ENCODE measurements around the gene MOB3C.

MOB3C gene

GRCh38 chr1:46603858-46604549, 12.6 kb downstream of the MOB3C start, which contains the start of gene MKNK1:
TSS of gene MKNK1 (minus strand) at chr1:46604268. CDS start at chr1:46583327, 20,941 bp downstream.
- DNase-seq (ENCODE audit: low read depth): peak; percentile 86

DNA sequence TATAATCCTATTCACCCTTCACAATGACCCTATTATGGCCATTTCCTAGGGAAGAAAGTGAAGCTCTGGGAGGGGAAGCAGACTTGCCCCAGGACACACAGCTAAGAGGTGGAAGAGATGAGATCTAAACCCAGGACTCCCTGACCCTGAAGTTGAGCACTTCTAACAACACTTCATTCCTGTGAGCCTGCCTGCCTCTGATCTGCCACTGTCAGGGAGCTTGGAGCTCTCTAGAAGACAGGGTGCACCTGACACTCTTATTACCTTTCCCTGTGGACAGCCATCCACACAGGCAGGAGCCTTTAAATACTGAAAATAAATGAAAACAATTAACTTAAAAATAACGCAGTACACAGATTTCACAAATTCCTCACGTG, 13.1 kb downstream of the MOB3C start:
- DNase-seq (ENCODE audit: low read depth): no peak

DNA sequence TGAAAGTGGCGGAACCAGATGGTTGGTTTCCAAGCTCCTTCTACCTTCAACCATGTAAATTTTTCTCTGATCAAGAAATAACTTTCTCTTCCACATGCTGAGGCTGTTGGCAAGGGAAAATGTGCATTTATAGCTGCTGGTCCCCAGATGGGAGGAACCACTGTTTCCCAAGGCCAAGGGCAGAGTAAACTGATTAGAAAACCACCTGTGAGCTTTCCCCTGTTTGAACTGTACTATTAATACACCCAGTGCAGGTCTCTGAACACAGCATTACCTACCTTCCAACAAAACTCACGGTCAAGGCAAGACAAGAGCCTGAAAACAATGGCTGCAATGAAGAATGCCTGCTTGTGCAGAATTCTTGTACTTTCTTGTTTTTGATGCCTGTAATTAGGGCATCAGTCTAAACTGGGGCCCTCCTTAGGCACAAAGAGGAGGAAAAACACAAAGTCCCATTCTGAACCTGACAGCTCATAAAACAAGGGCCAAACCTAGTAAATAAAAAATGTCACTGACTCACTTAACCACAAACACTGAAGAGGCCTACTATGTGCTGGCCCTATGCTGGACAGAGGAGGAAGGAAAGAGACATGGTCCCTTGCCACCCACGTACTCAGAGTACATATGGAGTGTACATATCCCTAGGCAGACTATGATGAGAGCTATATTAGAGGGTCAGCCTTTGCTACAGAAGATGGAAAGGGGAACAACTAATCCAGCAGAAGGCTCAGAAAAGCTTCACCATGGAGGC, 15.2 kb downstream of the MOB3C start:
- DNase-seq (ENCODE audit: low read depth): no peak

- DNase-seq (ENCODE audit: low read depth): no peak
These were observed 17.3 kb downstream of the MOB3C start for GRCh38 chr1:46599059-46599970.

DNA sequence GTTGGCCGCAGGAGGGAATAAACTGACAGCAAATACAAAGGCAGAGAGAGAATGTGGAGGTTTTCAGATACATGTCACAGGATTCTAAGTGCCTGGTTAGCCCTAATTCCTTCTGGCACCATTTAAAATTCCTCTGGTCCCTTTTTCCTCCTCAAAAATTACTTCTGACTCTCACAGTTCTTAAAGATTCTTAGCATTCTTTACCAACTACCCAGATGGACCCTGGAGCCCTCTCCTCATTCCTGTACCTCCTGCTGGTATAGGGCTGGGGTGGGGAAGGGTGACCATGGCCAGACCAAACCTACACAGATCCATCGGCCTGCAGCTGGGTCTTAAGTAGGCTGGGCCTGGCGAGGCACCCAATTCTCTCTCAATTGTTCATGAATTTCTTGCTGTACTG, 19.8 kb downstream of the MOB3C start:
- no peak for DNase-seq (ENCODE audit: low read depth)

DNA sequence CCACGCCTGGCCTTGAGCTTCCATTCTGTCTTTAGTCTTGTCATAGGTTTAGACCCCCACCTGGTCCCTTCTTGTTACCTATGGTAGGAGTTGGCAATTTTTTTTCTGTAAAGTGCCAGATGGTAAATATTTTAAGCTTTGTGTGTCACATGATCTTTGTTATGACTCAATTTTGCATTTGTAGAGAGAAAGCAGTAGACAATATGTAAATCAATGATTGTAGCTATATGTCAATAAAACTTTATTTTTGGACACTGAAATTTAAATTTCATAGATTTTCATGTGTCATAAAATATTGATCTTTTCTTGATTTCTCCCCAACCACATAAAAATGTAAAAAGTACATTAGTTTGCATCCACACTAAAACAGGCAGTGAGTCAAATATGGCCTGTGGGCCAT, 20.6 kb downstream of the MOB3C start:
- no peak for DNase-seq (ENCODE audit: low read depth)

GRCh38 chr1:46595127-46595526, 21.5 kb downstream of the MOB3C start:
- no peak for DNase-seq (ENCODE audit: low read depth)

DNA sequence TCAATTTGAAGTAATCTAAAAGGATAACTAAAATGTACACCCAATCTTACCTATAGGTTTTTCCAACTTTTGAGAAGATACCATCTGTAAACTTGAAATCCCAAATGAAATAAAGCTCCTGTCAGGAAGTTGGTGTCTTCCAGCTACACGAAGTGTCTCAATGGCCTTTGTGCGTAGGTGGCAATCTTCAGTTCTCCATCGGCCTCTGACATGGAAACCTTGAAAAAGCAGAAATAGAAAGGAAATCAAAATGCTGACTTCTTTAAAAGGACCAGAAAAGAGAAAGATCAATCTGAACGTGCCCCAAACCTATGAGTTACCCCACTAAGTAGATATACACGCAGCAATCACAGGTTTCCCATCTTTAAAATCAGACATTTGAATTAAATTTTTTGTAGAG, 22.5 kb downstream of the MOB3C start:
- DNase-seq (ENCODE audit: low read depth): no peak

- no peak for DNase-seq (ENCODE audit: low read depth)
These were observed 23.8 kb downstream of the MOB3C start for GRCh38 chr1:46592823-46593222.

GRCh38 chr1:46589529-46589928, 27.1 kb downstream of the MOB3C start:
- no peak for DNase-seq (ENCODE audit: low read depth)

DNA sequence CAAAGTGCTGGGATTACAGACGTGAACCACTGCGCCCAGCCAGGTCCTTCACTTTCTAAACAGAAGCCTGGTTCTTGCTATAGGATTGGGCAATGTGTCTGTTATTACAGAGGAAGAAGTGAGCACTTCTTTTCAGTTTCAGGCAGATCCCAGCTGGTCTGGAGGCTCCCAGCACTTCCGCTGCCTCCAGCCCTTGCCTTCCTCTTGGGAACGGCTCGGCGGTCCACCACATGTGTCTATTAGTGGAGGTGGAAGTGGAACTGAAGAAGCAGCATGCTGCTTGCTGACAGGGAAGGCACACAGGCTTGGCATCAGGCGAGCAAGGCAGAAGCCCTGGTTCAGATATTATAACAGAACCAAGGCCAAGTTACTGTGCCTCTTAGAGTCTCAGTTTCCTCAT, 29.5 kb downstream of the MOB3C start:
- no peak for DNase-seq (ENCODE audit: low read depth)

DNA sequence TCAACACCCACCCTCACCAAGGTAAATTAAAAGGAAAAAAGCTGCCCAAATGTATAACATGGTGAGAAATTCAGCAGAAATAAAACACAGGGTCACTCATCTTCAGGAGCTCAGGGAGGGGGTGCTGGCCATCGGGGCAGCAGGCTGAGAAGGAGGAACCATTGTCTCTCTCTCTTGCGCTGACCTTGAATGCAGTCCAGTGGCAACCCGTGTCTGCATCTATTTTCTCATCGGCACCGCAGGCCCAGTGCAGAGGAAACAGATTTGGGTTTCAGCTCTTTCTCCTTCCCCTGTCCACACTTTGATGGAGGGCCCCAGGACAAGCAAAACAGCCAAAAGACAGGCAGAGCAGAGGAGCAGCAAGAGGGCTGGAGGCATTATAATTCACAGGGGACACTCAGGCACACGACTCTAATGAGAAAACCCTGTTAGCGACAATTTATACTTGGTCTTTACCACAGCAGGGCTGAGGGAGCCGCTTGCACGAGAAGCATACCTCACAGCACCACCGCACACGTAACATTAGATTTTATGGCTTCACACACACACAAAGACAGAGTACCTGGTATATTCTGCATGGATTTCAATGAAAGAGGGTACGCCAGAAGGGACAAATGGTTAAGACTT, 31.2 kb downstream of the MOB3C start:
- no peak for DNase-seq (ENCODE audit: low read depth)

DNA sequence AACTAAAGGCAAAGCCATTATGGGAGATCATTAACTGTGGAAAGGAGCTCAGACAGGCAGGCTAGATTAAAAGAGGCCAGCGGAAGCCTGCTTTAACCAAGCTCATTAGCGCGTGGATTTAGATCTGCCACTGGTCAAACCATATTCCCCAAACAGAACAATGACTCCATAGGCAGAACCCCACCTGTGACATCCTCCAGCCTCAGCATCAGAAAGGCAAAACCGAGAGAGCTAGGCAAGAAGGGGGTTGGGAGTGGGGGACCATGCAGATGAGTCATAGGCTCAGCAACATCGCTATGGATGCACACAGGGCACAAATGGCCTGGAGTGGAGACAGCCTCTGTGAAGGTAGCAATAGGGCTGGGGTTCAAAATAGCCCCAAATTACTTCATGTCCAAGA, 33.1 kb downstream of the MOB3C start:
- no peak for DNase-seq (ENCODE audit: low read depth)

DNA sequence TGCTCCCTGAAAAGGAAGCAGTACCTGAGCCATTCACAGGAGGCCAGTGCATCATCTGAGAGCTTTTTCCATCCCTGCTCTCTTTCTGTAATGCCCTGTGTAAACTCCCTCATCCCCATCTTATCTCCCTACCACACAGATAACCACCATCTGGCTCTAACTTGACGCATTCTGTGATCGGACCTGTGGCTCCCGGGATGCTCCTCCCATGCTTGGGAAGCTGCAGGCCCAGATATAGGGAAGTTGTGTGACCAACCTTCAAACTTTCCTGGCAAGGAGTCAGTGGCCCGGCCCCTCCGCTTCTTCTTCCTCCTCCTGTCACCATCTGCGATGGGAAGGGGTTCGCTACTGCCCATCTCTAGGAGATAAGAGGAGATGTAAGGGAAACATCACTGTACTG, 33.6 kb downstream of the MOB3C start:
- DNase-seq (ENCODE audit: low read depth): no peak

DNA sequence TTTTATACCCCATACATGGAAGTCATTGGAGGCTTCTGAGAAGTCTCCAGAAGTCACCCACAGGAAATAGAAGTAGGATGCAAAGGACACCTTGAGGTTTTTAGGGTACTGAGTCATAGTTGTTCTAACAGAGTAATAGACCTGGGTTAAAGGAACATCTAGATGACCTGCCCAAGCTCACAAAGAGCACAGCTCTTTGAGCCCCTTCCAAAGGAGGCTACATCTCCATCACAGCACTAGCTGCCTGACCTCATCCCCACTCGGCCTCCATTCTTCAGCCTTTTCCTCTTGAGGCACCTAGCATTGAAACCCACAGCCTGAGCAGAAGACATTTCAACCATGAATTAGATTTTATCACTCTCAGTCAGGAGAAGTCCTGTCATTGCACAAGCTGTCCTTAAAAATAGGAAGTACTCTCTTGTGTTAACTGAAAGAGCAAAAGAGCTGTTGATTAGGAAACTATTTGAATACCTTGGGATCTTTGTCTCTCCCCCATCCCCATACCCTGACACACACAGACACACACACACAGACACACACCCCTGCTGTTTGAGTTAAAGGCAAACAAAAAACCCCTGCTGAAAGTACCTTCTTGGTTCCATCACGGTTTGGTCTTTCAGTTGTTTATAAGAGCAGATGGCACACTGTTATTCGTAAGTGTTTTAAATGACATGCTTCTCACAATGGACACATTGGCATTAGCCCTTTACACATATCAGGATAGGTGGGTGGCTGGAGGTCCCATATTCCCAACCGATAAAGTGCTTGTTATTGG, 34.7 kb downstream of the MOB3C start:
- no peak for DNase-seq (ENCODE audit: low read depth)

DNA sequence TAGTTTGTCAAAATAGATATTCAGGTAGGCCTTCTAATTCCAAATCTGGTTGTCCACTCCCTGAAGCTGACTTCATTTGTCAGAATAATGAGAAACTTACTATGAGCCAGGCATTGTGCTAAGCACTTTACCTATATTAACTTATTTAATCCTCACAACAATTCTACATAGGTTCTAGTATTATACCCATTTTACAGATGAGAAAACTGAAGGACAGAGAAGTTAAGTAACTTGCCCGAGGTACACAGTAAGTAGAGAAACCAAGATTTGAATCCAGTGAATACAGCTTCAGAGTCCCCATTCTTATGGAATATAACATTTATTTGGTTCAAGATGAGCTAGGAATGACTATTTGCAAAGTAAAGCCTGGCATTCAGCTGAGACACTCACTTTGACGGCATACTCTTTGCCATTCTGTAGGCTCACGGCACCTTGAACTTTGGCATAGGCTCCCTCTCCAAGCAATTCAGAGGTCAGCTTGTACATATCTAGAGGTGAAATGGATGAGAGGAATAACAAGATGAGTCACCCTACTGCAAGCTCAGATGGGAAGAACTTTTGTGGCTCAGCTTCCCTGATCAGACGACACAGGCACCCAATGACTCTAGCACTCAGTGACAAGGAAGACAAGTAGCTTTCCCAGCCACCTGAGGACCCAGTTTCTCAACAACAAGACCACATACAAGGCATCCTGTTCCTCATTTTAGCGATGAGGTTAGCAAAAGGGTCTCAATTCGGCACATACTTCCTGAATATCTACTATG, 36.3 kb downstream of the MOB3C start:
- DNase-seq (ENCODE audit: low read depth): no peak

DNA sequence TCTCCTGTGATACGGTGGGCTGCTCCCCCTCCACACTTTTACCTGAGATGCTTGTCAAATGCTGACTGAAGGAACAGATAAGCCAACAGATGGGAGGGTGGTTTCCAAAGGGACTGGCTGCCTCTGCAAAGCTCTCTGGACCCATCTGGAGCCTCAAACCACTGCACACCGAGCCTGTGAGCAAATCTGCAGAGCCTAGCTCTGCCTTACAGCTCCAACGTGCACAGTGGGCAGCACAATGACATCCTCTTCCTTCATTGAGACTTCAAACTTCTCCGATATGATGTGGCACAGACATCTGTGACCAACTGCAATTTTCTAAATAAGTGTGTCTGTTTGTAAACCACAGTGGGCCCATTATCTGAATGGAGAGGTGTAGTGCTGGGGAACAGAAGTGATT, 38.9 kb downstream of the MOB3C start:
- DNase-seq (ENCODE audit: low read depth): no peak

DNA sequence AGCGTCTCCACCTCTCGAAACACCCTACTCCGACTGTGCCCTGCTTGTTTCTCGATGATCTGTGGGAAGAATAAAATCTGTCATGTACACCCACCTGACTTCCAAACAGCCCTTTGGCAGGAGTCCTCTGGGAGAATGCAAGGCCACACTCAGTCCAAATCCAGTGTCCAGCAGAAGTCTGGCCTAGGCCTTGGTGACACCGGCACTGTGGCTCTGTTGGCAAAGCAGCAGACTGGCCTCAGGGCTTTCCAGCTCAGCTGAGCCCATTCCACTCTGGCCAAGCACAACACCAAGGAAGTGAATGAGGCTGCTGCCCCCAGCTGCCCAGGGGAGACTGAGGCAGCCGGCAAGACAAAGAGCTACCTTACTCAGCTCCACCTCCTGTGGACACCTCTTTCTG, 40.0 kb downstream of the MOB3C start:
- DNase-seq (ENCODE audit: low read depth): no peak

GRCh38 chr1:46575778-46576177, 40.8 kb downstream of the MOB3C start:
- DNase-seq (ENCODE audit: low read depth): no peak

DNA sequence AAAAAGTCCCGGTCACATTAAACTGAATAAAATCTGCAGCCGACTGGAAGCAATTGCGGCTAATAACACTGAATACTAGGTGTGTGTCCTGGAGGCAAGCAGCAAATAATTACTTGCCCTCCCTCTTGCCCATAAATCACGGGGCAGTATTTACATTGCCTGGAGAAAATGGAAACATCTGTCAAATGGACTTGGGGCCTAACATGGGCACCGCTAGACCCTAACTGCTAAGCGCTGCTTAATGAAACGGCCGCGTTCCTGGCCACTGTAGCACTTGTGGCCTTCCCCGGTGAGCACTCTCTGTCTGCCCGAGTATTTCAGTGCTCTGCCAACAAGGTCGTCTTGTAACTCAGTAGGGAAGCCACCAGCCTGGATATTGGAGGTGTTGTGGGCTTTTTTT, 41.3 kb downstream of the MOB3C start:
- DNase-seq (ENCODE audit: low read depth): no peak
